Stimulated activated CD8-positive, alpha-beta memory T cell treated with anti-CD3 and anti-CD28 coated beads, Interleukin-12 subunit alpha, Interleukin-12 subunit beta, amount 100 ng/mL, for 4 hours (primary cell): ENCODE results near the gene ARHGEF37.

ENCODE experiments used
- DNase-seq: peaks from one replicate; pipeline ENCODE4 v3.0.0-alpha.2; 2020; ENCODE audit warnings: low read depth

ARHGEF37 gene

GRCh38 chr5:149679876-149680809 lies 98.8 kb downstream of the ARHGEF37 start:
- DNase-seq = no peak

GRCh38 chr5:149680810-149681221 lies 99.5 kb downstream of the ARHGEF37 start:
- DNase-seq = no peak

- DNase-seq = no peak
These were observed 100.0 kb downstream of the ARHGEF37 start for GRCh38 chr5:149681252-149681651.

GRCh38 chr5:149681922-149682321 lies 100.6 kb downstream of the ARHGEF37 start:
- DNase-seq = no peak

GRCh38 chr5:149682532-149683075 lies 101.3 kb downstream of the ARHGEF37 start:
- DNase-seq = no peak

- DNase-seq = no peak
These were observed 102.7 kb downstream of the ARHGEF37 start for GRCh38 chr5:149683964-149684363.

GRCh38 chr5:149684371-149684770 lies 103.1 kb downstream of the ARHGEF37 start:
- DNase-seq = no peak
